HCT116 (cell line): ENCODE measurements around the gene SNRNP70. TPM values are rescaled to one million over a fixed set of nuclear protein-coding genes. Genes with fewer than 3 reads are reported as not detected.
A peak's percentile ranks its signal among the peaks of the same experiment; 100 is the strongest.

Source experiments
- ATAC-seq: fragments of 200-7000 bp; cut with Tn5 transposase; 2 replicates; pipeline ENCODE4 v1.9.1; 2020; ENCODE audit warnings: mild to moderate bottlenecking, moderate library complexity
- BruUV-seq: library from RNA; stranded (reverse); fragments of 400-500 nt; replicated peaks from 2 replicates; lab custom pipeline; 2021; lab: Mats Ljungman, UMichigan
- CTCF ChIA-PET: fragments of 300-600 bp; sonication (Branson Sonifier 250); formaldehyde crosslinking; loops from one replicate; lab custom pipeline; 2021; ENCODE audit warnings: antibody characterized with exemption; lab: Charles Lee
- POLR2A ChIA-PET: fragments of 300-600, 350-600 bp; sonication (Branson Sonifier 250); formaldehyde crosslinking; loops from one replicate; lab custom pipeline; 2021; ENCODE audit warnings: antibody characterized with exemption; lab: Charles Lee
- RAD21 ChIA-PET, 2 experiments: fragments of 300-600 bp; sonication (Branson Sonifier 250); formaldehyde crosslinking; loops; one replicate each; lab custom pipeline; 2023; ENCODE audit warnings: low total read pairs in 2 of 2; ENCODE audit not compliant: uncharacterized antibody in 2 of 2, unreplicated experiment in 2 of 2, low non-redundant PET in 1 of 2; lab: Charles Lee
- DNase-seq: peaks from one replicate; pipeline ENCODE4 v3.0.0-alpha.2; 2010; ENCODE audit warnings: low read depth, low spot score
- H2AFZ ChIP-seq: fragments of 200-600 bp; shearing (Covaris generic), sonication (generic); 2 replicates; pipeline ENCODE4 v1.6.1; 2017; ENCODE audit warnings: low read depth, mixed run types, mixed read lengths, antibody characterized with exemption, low read length; ENCODE audit not compliant: poor library complexity, severe bottlenecking
- H3K27ac ChIP-seq: 2 replicates; pipeline ENCODE4 v1.5.1; 2012; ENCODE audit warnings: low read depth, low read length
- H3K27me3 ChIP-seq: fragments of 200-600 bp; sonication (generic); 2 replicates; pipeline ENCODE4 v1.6.1; 2016; ENCODE audit warnings: mixed run types, low read length, mixed read lengths; ENCODE audit not compliant: insufficient read depth
- H3K36me3 ChIP-seq, 2 experiments: fragments of 200-500 bp in 1 of 2; fragments of 200-600 bp in 1 of 2; sonication (Bioruptor generic) in 1 of 2; sonication (generic) in 1 of 2; 2 replicates each; pipeline versions ENCODE4 v1.5.1 to v1.6.1; 2014 to 2016; ENCODE audit warnings: low read length in 2 of 2, inconsistent platforms in 1 of 2, mixed read lengths in 1 of 2, mixed run types in 1 of 2; ENCODE audit not compliant: insufficient read depth in 2 of 2, control insufficient read depth in 1 of 2
- H3K4me1 ChIP-seq, 2 experiments: fragments of 200-600 bp in 1 of 2; sonication (generic) in 1 of 2; 2 replicates each; pipeline versions ENCODE4 v1.5.1 to v1.6.1; 2012 to 2017; ENCODE audit warnings: low read length in 2 of 2, inconsistent platforms in 1 of 2, mild to moderate bottlenecking in 1 of 2, mixed read lengths in 1 of 2, mixed run types in 1 of 2, moderate library complexity in 1 of 2; ENCODE audit not compliant: insufficient read depth in 2 of 2, control insufficient read depth in 1 of 2
- H3K4me2 ChIP-seq: fragments of 200-600 bp; sonication (generic); 2 replicates; pipeline ENCODE4 v1.6.1; 2017; ENCODE audit warnings: mixed run types, low read length, mixed read lengths
- H3K4me3 ChIP-seq, 2 experiments: fragments of 200-600 bp in 1 of 2; sonication (generic) in 1 of 2; replicated peaks in 1 of 2; 2 replicates each; pipeline ENCODE4 v1.5.1; 2011 to 2016; ENCODE audit warnings: low read length in 2 of 2, control low read depth in 1 of 2, low read depth in 1 of 2, mild to moderate bottlenecking in 1 of 2, mixed read lengths in 1 of 2, mixed run types in 1 of 2
- H3K79me2 ChIP-seq: fragments of 200-600 bp; sonication (generic); 2 replicates; pipeline ENCODE4 v1.6.1; 2017; ENCODE audit warnings: mild to moderate bottlenecking, mixed run types, low read length, moderate library complexity, mixed read lengths; ENCODE audit not compliant: insufficient read depth
- H3K9ac ChIP-seq: fragments of 200-600 bp; sonication (generic); 2 replicates; pipeline ENCODE4 v1.6.1; 2016; ENCODE audit warnings: low read length, mixed read lengths
- H3K9me2 ChIP-seq: fragments of 200-600 bp; sonication (generic), shearing (Covaris generic); 2 replicates; pipeline ENCODE4 v1.6.1; 2017; ENCODE audit warnings: mixed run types, mild to moderate bottlenecking, moderate library complexity; ENCODE audit not compliant: insufficient read depth
- H3K9me3 ChIP-seq, 2 experiments: fragments of 200-500 bp in 1 of 2; fragments of 200-600 bp in 1 of 2; sonication (Bioruptor generic) in 1 of 2; sonication (generic) in 1 of 2; 2 replicates each; pipeline ENCODE4 v1.6.1; 2014 to 2017; ENCODE audit warnings: low read length in 2 of 2, mixed read lengths in 2 of 2, inconsistent platforms in 1 of 2, low read depth in 1 of 2, mild to moderate bottlenecking in 1 of 2, mixed run types in 1 of 2, moderate library complexity in 1 of 2; ENCODE audit not compliant: control insufficient read depth in 1 of 2, insufficient read depth in 1 of 2
- H4K20me1 ChIP-seq: fragments of 200-600 bp; sonication (generic), shearing (Covaris generic); 2 replicates; pipeline ENCODE4 v1.6.1; 2017; ENCODE audit warnings: mixed run types, mild to moderate bottlenecking, moderate library complexity; ENCODE audit not compliant: insufficient read depth
- CEBPB ChIP-seq: IDR thresholded peaks from 2 replicates; pipeline ENCODE4 v1.6.1; 2012; ENCODE audit warnings: low read depth
- EGR1 ChIP-seq: IDR thresholded peaks from 2 replicates; pipeline ENCODE4 v1.6.1; 2012; ENCODE audit warnings: low read depth
- EZH2 ChIP-seq: fragments of 200-600 bp; sonication (generic); IDR thresholded peaks from 2 replicates; pipeline ENCODE4 v1.6.1; 2017; ENCODE audit warnings: antibody characterized with exemption, mixed run types
- EZH2phosphoT487 ChIP-seq: fragments of 200-600 bp; IDR thresholded peaks from 2 replicates; pipeline ENCODE4 v1.6.1; 2018; ENCODE audit warnings: antibody characterized with exemption, borderline replicate concordance
- POLR2AphosphoS5 ChIP-seq: IDR thresholded peaks from 2 replicates; pipeline ENCODE4 v1.6.1; 2011; ENCODE audit warnings: mild to moderate bottlenecking, low read depth, low read length, moderate library complexity
- SP1 ChIP-seq: IDR thresholded peaks from 2 replicates; pipeline ENCODE4 v1.6.1; 2012; ENCODE audit warnings: low read depth
- ZNF274 ChIP-seq: fragments of 200-500 bp; sonication (Bioruptor generic); IDR thresholded peaks from 2 replicates; pipeline ENCODE4 v1.6.1; 2014; ENCODE audit warnings: mild to moderate bottlenecking, low read depth, low read length, inconsistent platforms
- intact Hi-C: fragments of 100-400 bp; cut with micrococcal nuclease; formaldehyde crosslinking; loops from 2 replicates; pipeline ENCODE4 v1.10.0; 2022
- total RNA-seq: library from RNA; stranded (reverse); gene quantifications from one replicate; pipeline ENCODE4 v1.2.1, GENCODE V29; 2021; ENCODE audit not compliant: unreplicated experiment
- TF ChIP-seq, protein P1 (sequence below): IDR thresholded peaks from 2 replicates; pipeline ENCODE4 v1.6.1; 2011; ENCODE audit warnings: mild to moderate bottlenecking, low read length, moderate library complexity; ENCODE audit not compliant: insufficient replicate concordance; ENCODE audit errors: extremely low read depth
- TF ChIP-seq, protein P2 (sequence below), 3 experiments: fragments of 200-600 bp in 1 of 3; sonication (generic) in 1 of 3; IDR thresholded peaks in 2 of 3; conservative IDR thresholded peaks in 1 of 3; 2 replicates each; pipeline ENCODE4 v1.5.1; 2012 to 2017; ENCODE audit warnings: low read depth in 2 of 3, low read length in 2 of 3, antibody characterized with exemption in 1 of 3, borderline replicate concordance in 1 of 3, control low read depth in 1 of 3, mild to moderate bottlenecking in 1 of 3, mixed read lengths in 1 of 3, mixed run types in 1 of 3, moderate library complexity in 1 of 3; ENCODE audit not compliant: insufficient read depth in 1 of 3

The SNRNP70 gene
- total RNA-seq, 1 experiment from 2014 or later, result 236 TPM

GRCh38 chr19:49059053-49059452 lies 26.2 kb upstream of the SNRNP70 start (continued):
- TF ChIP-seq, protein P1, sequence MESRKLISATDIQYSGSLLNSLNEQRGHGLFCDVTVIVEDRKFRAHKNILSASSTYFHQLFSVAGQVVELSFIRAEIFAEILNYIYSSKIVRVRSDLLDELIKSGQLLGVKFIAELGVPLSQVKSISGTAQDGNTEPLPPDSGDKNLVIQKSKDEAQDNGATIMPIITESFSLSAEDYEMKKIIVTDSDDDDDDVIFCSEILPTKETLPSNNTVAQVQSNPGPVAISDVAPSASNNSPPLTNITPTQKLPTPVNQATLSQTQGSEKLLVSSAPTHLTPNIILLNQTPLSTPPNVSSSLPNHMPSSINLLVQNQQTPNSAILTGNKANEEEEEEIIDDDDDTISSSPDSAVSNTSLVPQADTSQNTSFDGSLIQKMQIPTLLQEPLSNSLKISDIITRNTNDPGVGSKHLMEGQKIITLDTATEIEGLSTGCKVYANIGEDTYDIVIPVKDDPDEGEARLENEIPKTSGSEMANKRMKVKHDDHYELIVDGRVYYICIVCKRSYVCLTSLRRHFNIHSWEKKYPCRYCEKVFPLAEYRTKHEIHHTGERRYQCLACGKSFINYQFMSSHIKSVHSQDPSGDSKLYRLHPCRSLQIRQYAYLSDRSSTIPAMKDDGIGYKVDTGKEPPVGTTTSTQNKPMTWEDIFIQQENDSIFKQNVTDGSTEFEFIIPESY, result no peak
- TF ChIP-seq EZH2, result no peak
- TF ChIP-seq, all 23 proteins: peak for 0

- no peaks in the 10 kb centered on the region for H3K9me2 ChIP-seq
- no peak overlapping the region for H2AFZ ChIP-seq
- ChIA-PET POLR2A (interaction anchor here (0.5 kb wide), 1 partner anchor 67 kb away, joined by 4 read pairs; the partner anchor contains the start of gene RUVBL2), RAD21 (no interaction called here), CTCF (interaction anchor here (1.0 to 1.5 kb wide), 2 partner anchors 13 to 30 kb away, joined by 3 to 6 read pairs; no protein-coding TSS in a partner anchor)
- no peak for ATAC-seq
- peak overlapping the region; percentile 47 for H3K4me2 ChIP-seq
- no peaks in the 10 kb centered on the region for H3K9me3 ChIP-seq
- no peaks in the 10 kb centered on the region for H3K36me3 ChIP-seq
- H3K27me3 ChIP-seq, result no peaks in the 10 kb centered on the region
- no TSS peak for BruUV-seq
- peaks cover 36 to 86% of the 10 kb centered on the region in 2 experiments for H3K4me1 ChIP-seq
- intact Hi-C loops, result no loop called here
- H3K9ac ChIP-seq, result peak overlapping the region; percentile 14; the same call in 1 of the 2 replicates
- no peak overlapping the region for H3K4me3 ChIP-seq
- no peak for TF ChIP-seq POLR2AphosphoS5
- TF ChIP-seq SP1, result no peak
- TF ChIP-seq EGR1, result no peak
- TF ChIP-seq, protein P1, result no peak
- TF ChIP-seq CEBPB, result no peak
- TF ChIP-seq, protein P2, sequence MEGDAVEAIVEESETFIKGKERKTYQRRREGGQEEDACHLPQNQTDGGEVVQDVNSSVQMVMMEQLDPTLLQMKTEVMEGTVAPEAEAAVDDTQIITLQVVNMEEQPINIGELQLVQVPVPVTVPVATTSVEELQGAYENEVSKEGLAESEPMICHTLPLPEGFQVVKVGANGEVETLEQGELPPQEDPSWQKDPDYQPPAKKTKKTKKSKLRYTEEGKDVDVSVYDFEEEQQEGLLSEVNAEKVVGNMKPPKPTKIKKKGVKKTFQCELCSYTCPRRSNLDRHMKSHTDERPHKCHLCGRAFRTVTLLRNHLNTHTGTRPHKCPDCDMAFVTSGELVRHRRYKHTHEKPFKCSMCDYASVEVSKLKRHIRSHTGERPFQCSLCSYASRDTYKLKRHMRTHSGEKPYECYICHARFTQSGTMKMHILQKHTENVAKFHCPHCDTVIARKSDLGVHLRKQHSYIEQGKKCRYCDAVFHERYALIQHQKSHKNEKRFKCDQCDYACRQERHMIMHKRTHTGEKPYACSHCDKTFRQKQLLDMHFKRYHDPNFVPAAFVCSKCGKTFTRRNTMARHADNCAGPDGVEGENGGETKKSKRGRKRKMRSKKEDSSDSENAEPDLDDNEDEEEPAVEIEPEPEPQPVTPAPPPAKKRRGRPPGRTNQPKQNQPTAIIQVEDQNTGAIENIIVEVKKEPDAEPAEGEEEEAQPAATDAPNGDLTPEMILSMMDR (IDR thresholded peaks at IDR 0.05 in 2 of 3, conservative IDR thresholded peaks at IDR 0.05 in 1 of 3; ENCODE audit: borderline replicate concordance in 1 of 3, insufficient read depth in 1 of 3, low read depth in 2 of 3, low read length in 2 of 3), result no peak
- TF ChIP-seq EZH2phosphoT487, result no peak
- no peak for TF ChIP-seq ZNF274
- TF ChIP-seq, all 23 proteins: peak for 0
- H4K20me1 ChIP-seq, result no peaks in the 10 kb centered on the region
- DNase-seq, result no peak
- H3K79me2 ChIP-seq, result no peaks in the 10 kb centered on the region; the same call in 1 of the 2 replicates
- H3K27ac ChIP-seq, result no peak overlapping the region
Observed at GRCh38 chr19:49061000-49061399, 24.3 kb upstream of the SNRNP70 start.
